Mesenteric fat pad (tissue), 1 donor: ENCODE measurements around the gene CCDC167. TPM values are rescaled to one million over a fixed set of nuclear protein-coding genes. Genes with fewer than 3 reads are reported as not detected.

Experiments used
- DNase-seq: peaks from one replicate; pipeline ENCODE4 v3.0.0-alpha.2; 2020; ENCODE audit warnings: low spot score
- total RNA-seq: library from RNA; stranded (reverse); fragmentation: NEBNext Ultra II Directional; extraction: Animal tissue kit (Norgen Biotek cat#: 25700); gene quantifications from one replicate; pipeline ENCODE4 v1.2.1, GENCODE V29; 2021
- donor health status: DM: yes; HTN: yes; CAD: no.

Gene CCDC167
- total RNA-seq, 1 donor from 2014 or later, result 14.6 TPM

GRCh38 chr6:37490536-37491170 is 9.0 kb downstream of the CCDC167 start:
- no peak for DNase-seq

- DNase-seq, result peak; percentile 83
Measured at GRCh38 chr6:37489697-37490336, 9.9 kb downstream of the CCDC167 start.

- no peak for DNase-seq
Measured at GRCh38 chr6:37488476-37488875, 11.2 kb downstream of the CCDC167 start.

- no peak for DNase-seq
Measured at GRCh38 chr6:37487591-37488380, 11.9 kb downstream of the CCDC167 start.

- no peak for DNase-seq
Measured at GRCh38 chr6:37486121-37486839, 13.4 kb downstream of the CCDC167 start.

GRCh38 chr6:37485291-37485702 is 14.4 kb downstream of the CCDC167 start:
- DNase-seq, result no peak

- DNase-seq, result no peak
Measured at GRCh38 chr6:37484786-37485170, 14.9 kb downstream of the CCDC167 start.

GRCh38 chr6:37483917-37484785 is 15.5 kb downstream of the CCDC167 start:
- no peak for DNase-seq

- DNase-seq, result peak; percentile 55
Measured at GRCh38 chr6:37483252-37483901, 16.3 kb downstream of the CCDC167 start.

- DNase-seq, result no peak
Measured at GRCh38 chr6:37482606-37483251, 17.0 kb downstream of the CCDC167 start.

- no peak for DNase-seq
Measured at GRCh38 chr6:37481711-37482605, 17.7 kb downstream of the CCDC167 start.

GRCh38 chr6:37480951-37481534 is 18.6 kb downstream of the CCDC167 start:
- DNase-seq, result no peak

- DNase-seq, result peak; percentile 49
Measured at GRCh38 chr6:37480118-37480736, 19.5 kb downstream of the CCDC167 start.

- no peak for DNase-seq
Measured at GRCh38 chr6:37479266-37479854, 20.3 kb downstream of the CCDC167 start.

GRCh38 chr6:37478827-37479226 is 20.9 kb downstream of the CCDC167 start:
- no peak for DNase-seq

GRCh38 chr6:37477656-37478435 is 21.8 kb downstream of the CCDC167 start:
- DNase-seq, result peak; percentile 78
